ENCODE data around the gene KRT7.

DNA sequence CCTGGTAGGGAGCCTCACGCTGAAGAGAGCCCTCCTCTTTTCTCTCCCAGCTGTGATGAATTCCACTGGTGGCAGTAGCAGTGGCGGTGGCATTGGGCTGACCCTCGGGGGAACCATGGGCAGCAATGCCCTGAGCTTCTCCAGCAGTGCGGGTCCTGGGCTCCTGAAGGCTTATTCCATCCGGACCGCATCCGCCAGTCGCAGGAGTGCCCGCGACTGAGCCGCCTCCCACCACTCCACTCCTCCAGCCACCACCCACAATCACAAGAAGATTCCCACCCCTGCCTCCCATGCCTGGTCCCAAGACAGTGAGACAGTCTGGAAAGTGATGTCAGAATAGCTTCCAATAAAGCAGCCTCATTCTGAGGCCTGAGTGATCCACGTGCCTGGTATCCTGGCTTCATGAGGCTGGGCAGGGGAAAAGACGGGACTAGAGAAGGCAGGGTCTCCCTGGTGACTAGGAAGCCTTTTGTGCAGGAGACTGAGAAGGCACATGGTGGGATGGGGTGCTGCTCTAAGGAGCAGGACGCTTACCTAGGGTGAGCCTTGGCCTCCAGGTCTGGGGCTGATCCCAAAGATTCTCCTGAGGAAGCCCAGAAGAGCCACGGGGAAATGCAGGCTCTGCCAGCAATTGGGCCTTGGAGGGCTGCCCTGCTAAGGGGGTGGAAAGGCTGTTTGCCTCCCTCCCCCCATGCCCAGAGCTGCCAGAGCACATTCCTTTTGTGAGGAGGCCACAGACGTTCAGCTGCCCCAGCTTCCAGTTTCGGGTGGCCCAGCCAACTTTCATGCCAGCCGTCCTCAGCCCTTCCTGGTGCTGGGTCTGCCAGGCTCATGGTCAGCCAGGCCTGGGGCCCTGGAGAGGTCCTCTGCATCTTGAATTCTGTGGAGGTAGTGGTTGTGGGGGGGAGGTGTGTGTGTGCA, 15.8 kb downstream of the KRT7 start:
- TF ChIP-seq, protein P1, sequence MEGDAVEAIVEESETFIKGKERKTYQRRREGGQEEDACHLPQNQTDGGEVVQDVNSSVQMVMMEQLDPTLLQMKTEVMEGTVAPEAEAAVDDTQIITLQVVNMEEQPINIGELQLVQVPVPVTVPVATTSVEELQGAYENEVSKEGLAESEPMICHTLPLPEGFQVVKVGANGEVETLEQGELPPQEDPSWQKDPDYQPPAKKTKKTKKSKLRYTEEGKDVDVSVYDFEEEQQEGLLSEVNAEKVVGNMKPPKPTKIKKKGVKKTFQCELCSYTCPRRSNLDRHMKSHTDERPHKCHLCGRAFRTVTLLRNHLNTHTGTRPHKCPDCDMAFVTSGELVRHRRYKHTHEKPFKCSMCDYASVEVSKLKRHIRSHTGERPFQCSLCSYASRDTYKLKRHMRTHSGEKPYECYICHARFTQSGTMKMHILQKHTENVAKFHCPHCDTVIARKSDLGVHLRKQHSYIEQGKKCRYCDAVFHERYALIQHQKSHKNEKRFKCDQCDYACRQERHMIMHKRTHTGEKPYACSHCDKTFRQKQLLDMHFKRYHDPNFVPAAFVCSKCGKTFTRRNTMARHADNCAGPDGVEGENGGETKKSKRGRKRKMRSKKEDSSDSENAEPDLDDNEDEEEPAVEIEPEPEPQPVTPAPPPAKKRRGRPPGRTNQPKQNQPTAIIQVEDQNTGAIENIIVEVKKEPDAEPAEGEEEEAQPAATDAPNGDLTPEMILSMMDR (conservative IDR thresholded peaks at IDR 0.05; ENCODE audit: low read length) = no peak
- TF ChIP-seq EZH2phosphoT487 (IDR thresholded peaks at IDR 0.05; ENCODE audit: borderline replicate concordance) = no peak

Measured in Loucy (cell line).